Gastrocnemius medialis (tissue), 4 donors: ENCODE data around the gene PCDHA13. TPM values are rescaled to one million over a fixed set of nuclear protein-coding genes. Genes with fewer than 3 reads are reported as not detected.

Experiments used
- ATAC-seq, 2 donors: fragments of 150-250 bp; one replicate each; pipeline ENCODE4 v1.9.1; 2016
- DNase-seq, 2 donors: peaks; one replicate each; pipeline ENCODE4 v3.0.0-alpha.2; 2019
- H3K27ac ChIP-seq, 4 donors: fragments of 200-600 bp; sonication (generic); 1 replicate in 1 of 4; 2 replicates in 3 of 4; pipeline ENCODE4 v1.5.1; 2016 to 2018; ENCODE audit warnings: mild to moderate bottlenecking in 2 of 4, moderate library complexity in 1 of 4
- H3K27me3 ChIP-seq, 3 donors: fragments of 200-600 bp; sonication (generic) in 2 of 3; 1 replicate in 1 of 3; 2 replicates in 2 of 3; pipeline versions ENCODE4 v1.5.1 to v1.6.0; 2016 to 2019; ENCODE audit warnings: mild to moderate bottlenecking in 1 of 3, moderate library complexity in 1 of 3
- H3K36me3 ChIP-seq, 2 donors: fragments of 200-600 bp; sonication (generic) in 1 of 2; one replicate each; pipeline ENCODE4 v1.5.1; 2017 to 2018
- H3K4me1 ChIP-seq, 2 donors: fragments of 200-600 bp; sonication (generic) in 1 of 2; one replicate each; pipeline ENCODE4 v1.5.1; 2016 to 2017; ENCODE audit warnings: mild to moderate bottlenecking in 2 of 2
- H3K4me3 ChIP-seq, 4 donors: fragments of 200-600 bp; sonication (generic) in 3 of 4; 1 replicate in 1 of 4; 2 replicates in 3 of 4; pipeline ENCODE4 v1.5.1; 2016 to 2019; ENCODE audit warnings: mild to moderate bottlenecking in 2 of 4
- H3K9me3 ChIP-seq, 3 donors: fragments of 200-600 bp; sonication (generic) in 2 of 3; 1 replicate in 1 of 3; 2 replicates in 2 of 3; pipeline ENCODE4 v1.5.1; 2016 to 2019
- POLR2A ChIP-seq, 2 donors: fragments of 450-650 bp; IDR thresholded peaks; one replicate each; pipeline ENCODE4 v1.6.1; 2017; ENCODE audit warnings: antibody characterized with exemption in 2 of 2, mild to moderate bottlenecking in 2 of 2, moderate library complexity in 2 of 2
- in situ Hi-C, 4 donors: fragments of 200-750 bp; cut with MboI; loops; one replicate each; pipeline versions ENCODE4 v1.15.0 to v1.8.0; 2017; ENCODE audit warnings: low sequenced_read_pairs in 4 of 4
- intact Hi-C: fragments of 100-400 bp; cut with DNase I; formaldehyde crosslinking; loops from one replicate; pipeline ENCODE4 v1.15.1; 2023; ENCODE audit warnings: low total_unique reads
- total RNA-seq, 4 donors: library from RNA; depleted of rRNA; stranded (reverse); fragments of >200 nt; gene quantifications; one replicate each; pipeline versions ENCODE4 v1.1.0 to v1.2.3, GENCODE V29; 2016
- TF ChIP-seq, protein P1 (sequence below), 5 experiments: fragments of 450-650 bp in 3 of 5; fragments of 200-600 bp in 2 of 5; sonication (generic) in 2 of 5; IDR thresholded peaks in 4 of 5; conservative IDR thresholded peaks in 1 of 5; 1 replicate in 4 of 5; 2 replicates in 1 of 5; pipeline ENCODE4 v1.5.1; 2016 to 2019; ENCODE audit warnings: antibody characterized with exemption in 5 of 5, mild to moderate bottlenecking in 3 of 5, moderate library complexity in 3 of 5

PCDHA13 gene
- total RNA-seq, 4 donors from 2014 or later: not detected

DNA sequence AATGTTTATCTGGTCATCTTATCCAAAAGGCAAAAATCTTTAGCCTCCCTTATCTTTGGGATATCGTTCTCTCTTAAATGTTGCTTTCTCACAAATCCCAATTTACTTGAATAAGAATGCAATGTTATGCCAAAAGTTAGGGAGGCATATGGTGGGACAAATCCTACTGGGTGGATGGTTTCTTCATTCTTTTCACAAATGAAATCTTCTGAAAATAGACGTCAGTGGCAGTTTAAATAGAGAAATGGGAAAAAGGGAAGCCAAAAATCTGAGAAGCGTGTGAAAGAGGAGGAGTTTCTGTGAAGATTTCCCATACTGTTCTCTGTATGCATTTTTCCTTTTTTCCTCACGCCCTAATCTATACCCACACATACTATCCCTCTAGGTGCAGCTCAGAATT lies 41.7 kb downstream of the PCDHA13 start:
- Histone ChIP-seq H3K27ac (no peak overlapping the region), H3K36me3 (no peaks in the 10 kb centered on the region), H3K9me3 (no peaks in the 10 kb centered on the region), H3K4me3 (no peak overlapping the region), H3K27me3 (peaks cover 27 to 37% (median 28%) of the 10 kb centered on the region in 3 donors), H3K4me1 (no peaks in the 10 kb centered on the region)
- TF ChIP-seq, protein P1, sequence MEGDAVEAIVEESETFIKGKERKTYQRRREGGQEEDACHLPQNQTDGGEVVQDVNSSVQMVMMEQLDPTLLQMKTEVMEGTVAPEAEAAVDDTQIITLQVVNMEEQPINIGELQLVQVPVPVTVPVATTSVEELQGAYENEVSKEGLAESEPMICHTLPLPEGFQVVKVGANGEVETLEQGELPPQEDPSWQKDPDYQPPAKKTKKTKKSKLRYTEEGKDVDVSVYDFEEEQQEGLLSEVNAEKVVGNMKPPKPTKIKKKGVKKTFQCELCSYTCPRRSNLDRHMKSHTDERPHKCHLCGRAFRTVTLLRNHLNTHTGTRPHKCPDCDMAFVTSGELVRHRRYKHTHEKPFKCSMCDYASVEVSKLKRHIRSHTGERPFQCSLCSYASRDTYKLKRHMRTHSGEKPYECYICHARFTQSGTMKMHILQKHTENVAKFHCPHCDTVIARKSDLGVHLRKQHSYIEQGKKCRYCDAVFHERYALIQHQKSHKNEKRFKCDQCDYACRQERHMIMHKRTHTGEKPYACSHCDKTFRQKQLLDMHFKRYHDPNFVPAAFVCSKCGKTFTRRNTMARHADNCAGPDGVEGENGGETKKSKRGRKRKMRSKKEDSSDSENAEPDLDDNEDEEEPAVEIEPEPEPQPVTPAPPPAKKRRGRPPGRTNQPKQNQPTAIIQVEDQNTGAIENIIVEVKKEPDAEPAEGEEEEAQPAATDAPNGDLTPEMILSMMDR (IDR thresholded peaks at IDR 0.05 in 4 of 5, conservative IDR thresholded peaks at IDR 0.05 in 1 of 5): no peak
- no peak for TF ChIP-seq POLR2A (IDR thresholded peaks at IDR 0.05)
- ATAC-seq (no peak), DNase-seq (no peak)
- intact Hi-C loops: no loop called here
- in situ Hi-C loops: loop anchor here in 1 of 4 donors (10.0 kb wide), 1 partner anchor 121 kb away; no protein-coding TSS in a partner anchor

GRCh38 chr5:140925806-140926442 lies 44.0 kb downstream of the PCDHA13 start, which contains the start of gene PCDHAC1:
PCDHAC1 (plus strand) TSS chr5:140926299; CDS start chr5:140926893, 594 bp downstream.
- H3K4me1 ChIP-seq: no peaks in the 10 kb centered on the region
- no peak within 1 kb of the TSS for H3K27ac ChIP-seq
- H3K4me3 ChIP-seq: peak within 1 kb of the TSS; percentile 43 to 54 (median 46)
- in situ Hi-C loops: loop anchor here in 1 of 4 donors (10.0 kb wide), 1 partner anchor 119 kb away; no protein-coding TSS in a partner anchor
- intact Hi-C loops: loop anchor here (2.0 kb wide), 1 partner anchor 115 kb away; no protein-coding TSS in a partner anchor
- TF ChIP-seq POLR2A (IDR thresholded peaks at IDR 0.05): no peak
- TF ChIP-seq, protein P1 (IDR thresholded peaks at IDR 0.05 in 4 of 5, conservative IDR thresholded peaks at IDR 0.05 in 1 of 5): no peak
- no peaks in the 10 kb centered on the region for H3K36me3 ChIP-seq
- ATAC-seq (no peak), DNase-seq (no peak)
- peaks cover 28 to 37% (median 29%) of the 10 kb centered on the region in 3 donors for H3K27me3 ChIP-seq
- H3K9me3 ChIP-seq: no peaks in the 10 kb centered on the region

GRCh38 chr5:140926443-140927227 lies 44.7 kb downstream of the PCDHA13 start:
- Histone ChIP-seq H3K27ac (no peak overlapping the region), H3K27me3 (peaks cover 28 to 37% (median 29%) of the 10 kb centered on the region in 3 donors), H3K9me3 (no peaks in the 10 kb centered on the region), H3K36me3 (no peaks in the 10 kb centered on the region), H3K4me3 (peak overlapping the region; percentile 43 to 54 (median 46)), H3K4me1 (no peaks in the 10 kb centered on the region)
- ATAC-seq: peak; percentile 36 to 41
- TF ChIP-seq POLR2A (IDR thresholded peaks at IDR 0.05): no peak
- TF ChIP-seq, protein P1 (IDR thresholded peaks at IDR 0.05 in 4 of 5, conservative IDR thresholded peaks at IDR 0.05 in 1 of 5): peak in 3 of 5 experiments; percentile 37 to 56 (median 42)
- DNase-seq: peak; percentile 14
- in situ Hi-C loops: loop anchor here in 1 of 4 donors (10.0 kb wide), 1 partner anchor 118 kb away; no protein-coding TSS in a partner anchor
- intact Hi-C loops: loop anchor here (2.0 kb wide), 1 partner anchor 114 kb away; no protein-coding TSS in a partner anchor

DNA sequence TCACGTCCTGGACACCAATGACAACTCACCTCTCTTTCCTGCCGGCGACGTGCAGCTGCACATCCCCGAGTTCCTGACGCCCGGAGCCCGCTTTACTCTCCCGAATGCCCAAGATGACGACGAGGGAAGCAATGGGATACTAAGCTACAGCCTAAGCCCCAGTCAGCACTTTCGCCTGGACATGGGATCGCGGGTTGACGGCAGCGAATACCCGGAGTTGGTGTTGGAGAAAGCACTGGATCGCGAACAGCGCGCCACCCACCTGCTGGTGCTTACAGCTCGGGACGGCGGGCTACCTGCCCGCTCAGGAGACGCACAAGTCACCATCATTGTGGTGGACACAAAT lies 45.3 kb downstream of the PCDHA13 start:
- no peak for DNase-seq
- no peak overlapping the region for H3K27ac ChIP-seq
- no peak for ATAC-seq
- H3K4me1 ChIP-seq: no peaks in the 10 kb centered on the region
- in situ Hi-C loops: loop anchor here in 1 of 4 donors (10.0 kb wide), 1 partner anchor 118 kb away; no protein-coding TSS in a partner anchor
- no peaks in the 10 kb centered on the region for H3K36me3 ChIP-seq
- H3K27me3 ChIP-seq: peaks cover 28 to 37% (median 29%) of the 10 kb centered on the region in 3 donors
- peak overlapping the region; percentile 43 to 54 (median 46) for H3K4me3 ChIP-seq
- no peak for TF ChIP-seq POLR2A (IDR thresholded peaks at IDR 0.05)
- TF ChIP-seq, protein P1 (IDR thresholded peaks at IDR 0.05 in 4 of 5, conservative IDR thresholded peaks at IDR 0.05 in 1 of 5): no peak
- no peaks in the 10 kb centered on the region for H3K9me3 ChIP-seq
- intact Hi-C loops: loop anchor here (2.0 kb wide), 1 partner anchor 114 kb away; no protein-coding TSS in a partner anchor

Other genes starting within 250 kb of the PCDHA13 start
- 10 to 100 TPM; 12.2 to 22.9 (median 16.1) TPM for gene CD14, start 248.9 kb upstream of the PCDHA13 start, total RNA-seq
- 10 to 100 TPM in 2 of 4 donors, 1 to 10 TPM in 2; 5.1 to 15.4 (median 9.5) TPM for gene TMCO6, start 242.7 kb upstream of the PCDHA13 start, total RNA-seq
- 100 to 1,000 TPM in 2 of 4 donors, 10 to 100 TPM in 2; 86.9 to 121 (median 102) TPM for gene NDUFA2, start 234.5 kb upstream of the PCDHA13 start, total RNA-seq
- gene IK, start 234.3 kb upstream of the PCDHA13 start, total RNA-seq: 100 to 1,000 TPM in 3 of 4 donors, 10 to 100 TPM in 1; 94.5 to 169 (median 143) TPM
- 10 to 100 TPM; 10.9 to 18.7 (median 15.1) TPM for gene WDR55, start 217.2 kb upstream of the PCDHA13 start, total RNA-seq
- 1 to 10 TPM in 2 of 4 donors, under 1 TPM in 1, not detected in 1; 0.20 to 5.0 (median 1.8) TPM for gene DND1, start 208.5 kb upstream of the PCDHA13 start, total RNA-seq
- gene HARS1, start 190.8 kb upstream of the PCDHA13 start, total RNA-seq: 10 to 100 TPM; 38.2 to 72.9 (median 59.4) TPM
- gene HARS2, start 190.7 kb upstream of the PCDHA13 start, total RNA-seq: 10 to 100 TPM; 25.2 to 36.0 (median 27.0) TPM
- 10 to 100 TPM; 44.2 to 56.5 (median 51.9) TPM for gene ZMAT2, start 181.7 kb upstream of the PCDHA13 start, total RNA-seq
- gene PCDHA1, start 96.0 kb upstream of the PCDHA13 start, total RNA-seq: not detected
- gene PCDHA2, start 87.3 kb upstream of the PCDHA13 start, total RNA-seq: under 1 TPM in 1 of 4 donors, not detected in 3; 0.12 TPM
- under 1 TPM in 2 of 4 donors, not detected in 2; 0.07 to 0.20 TPM for gene PCDHA3, start 81.1 kb upstream of the PCDHA13 start, total RNA-seq
- under 1 TPM in 2 of 4 donors, not detected in 2; 0.20 to 0.23 TPM for gene PCDHA4, start 75.1 kb upstream of the PCDHA13 start, total RNA-seq
- gene PCDHA5, start 60.5 kb upstream of the PCDHA13 start, total RNA-seq: not detected
- gene PCDHA6, start 54.2 kb upstream of the PCDHA13 start, total RNA-seq: under 1 TPM in 2 of 4 donors, not detected in 2; 0.10 to 0.19 TPM
- gene PCDHA7, start 47.9 kb upstream of the PCDHA13 start, total RNA-seq: under 1 TPM in 2 of 4 donors, not detected in 2; 0.15 to 0.24 TPM
- gene PCDHA8, start 40.9 kb upstream of the PCDHA13 start, total RNA-seq: under 1 TPM in 1 of 4 donors, not detected in 3; 0.18 TPM
- under 1 TPM in 2 of 4 donors, not detected in 2; 0.07 TPM for gene PCDHA9, start 33.7 kb upstream of the PCDHA13 start, total RNA-seq
- gene PCDHA10, start 26.2 kb upstream of the PCDHA13 start, total RNA-seq: under 1 TPM in 3 of 4 donors, not detected in 1; 0.05 to 0.15 (median 0.07) TPM
- not detected for gene PCDHA11, start 13.2 kb upstream of the PCDHA13 start, total RNA-seq
- gene PCDHA12, start 6.8 kb upstream of the PCDHA13 start, total RNA-seq: under 1 TPM in 1 of 4 donors, not detected in 3; 0.05 TPM
- gene PCDHAC1, start 44.2 kb downstream of the PCDHA13 start, total RNA-seq: under 1 TPM in 1 of 4 donors, not detected in 3; 0.13 TPM
- under 1 TPM in 2 of 4 donors, not detected in 2; 0.03 to 0.13 TPM for gene PCDHAC2, start 84.4 kb downstream of the PCDHA13 start, total RNA-seq
- not detected for gene PCDHB1, start 169.2 kb downstream of the PCDHA13 start, total RNA-seq
- gene PCDHB2, start 212.5 kb downstream of the PCDHA13 start, total RNA-seq: 1 to 10 TPM in 2 of 4 donors, under 1 TPM in 2; 0.71 to 1.7 (median 1.2) TPM
- under 1 TPM in 3 of 4 donors, not detected in 1; 0.61 to 0.72 (median 0.71) TPM for gene PCDHB3, start 218.3 kb downstream of the PCDHA13 start, total RNA-seq
- gene PCDHB4, start 239.7 kb downstream of the PCDHA13 start, total RNA-seq: 1 to 10 TPM in 3 of 4 donors, under 1 TPM in 1; 1.00 to 3.0 (median 1.8) TPM